NCI-H82 treated with DMSO at 0.1 percent for 48 hours (cell line): ENCODE data around the gene PPP6R3.

Experiments
- DNase-seq: peaks from one replicate; lab custom pipeline; 2025; ENCODE audit not compliant: unreplicated experiment; lab: John Stamatoyannopoulos, UW

Gene PPP6R3, protein sequence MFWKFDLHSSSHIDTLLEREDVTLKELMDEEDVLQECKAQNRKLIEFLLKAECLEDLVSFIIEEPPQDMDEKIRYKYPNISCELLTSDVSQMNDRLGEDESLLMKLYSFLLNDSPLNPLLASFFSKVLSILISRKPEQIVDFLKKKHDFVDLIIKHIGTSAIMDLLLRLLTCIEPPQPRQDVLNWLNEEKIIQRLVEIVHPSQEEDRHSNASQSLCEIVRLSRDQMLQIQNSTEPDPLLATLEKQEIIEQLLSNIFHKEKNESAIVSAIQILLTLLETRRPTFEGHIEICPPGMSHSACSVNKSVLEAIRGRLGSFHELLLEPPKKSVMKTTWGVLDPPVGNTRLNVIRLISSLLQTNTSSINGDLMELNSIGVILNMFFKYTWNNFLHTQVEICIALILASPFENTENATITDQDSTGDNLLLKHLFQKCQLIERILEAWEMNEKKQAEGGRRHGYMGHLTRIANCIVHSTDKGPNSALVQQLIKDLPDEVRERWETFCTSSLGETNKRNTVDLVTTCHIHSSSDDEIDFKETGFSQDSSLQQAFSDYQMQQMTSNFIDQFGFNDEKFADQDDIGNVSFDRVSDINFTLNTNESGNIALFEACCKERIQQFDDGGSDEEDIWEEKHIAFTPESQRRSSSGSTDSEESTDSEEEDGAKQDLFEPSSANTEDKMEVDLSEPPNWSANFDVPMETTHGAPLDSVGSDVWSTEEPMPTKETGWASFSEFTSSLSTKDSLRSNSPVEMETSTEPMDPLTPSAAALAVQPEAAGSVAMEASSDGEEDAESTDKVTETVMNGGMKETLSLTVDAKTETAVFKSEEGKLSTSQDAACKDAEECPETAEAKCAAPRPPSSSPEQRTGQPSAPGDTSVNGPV

DNA sequence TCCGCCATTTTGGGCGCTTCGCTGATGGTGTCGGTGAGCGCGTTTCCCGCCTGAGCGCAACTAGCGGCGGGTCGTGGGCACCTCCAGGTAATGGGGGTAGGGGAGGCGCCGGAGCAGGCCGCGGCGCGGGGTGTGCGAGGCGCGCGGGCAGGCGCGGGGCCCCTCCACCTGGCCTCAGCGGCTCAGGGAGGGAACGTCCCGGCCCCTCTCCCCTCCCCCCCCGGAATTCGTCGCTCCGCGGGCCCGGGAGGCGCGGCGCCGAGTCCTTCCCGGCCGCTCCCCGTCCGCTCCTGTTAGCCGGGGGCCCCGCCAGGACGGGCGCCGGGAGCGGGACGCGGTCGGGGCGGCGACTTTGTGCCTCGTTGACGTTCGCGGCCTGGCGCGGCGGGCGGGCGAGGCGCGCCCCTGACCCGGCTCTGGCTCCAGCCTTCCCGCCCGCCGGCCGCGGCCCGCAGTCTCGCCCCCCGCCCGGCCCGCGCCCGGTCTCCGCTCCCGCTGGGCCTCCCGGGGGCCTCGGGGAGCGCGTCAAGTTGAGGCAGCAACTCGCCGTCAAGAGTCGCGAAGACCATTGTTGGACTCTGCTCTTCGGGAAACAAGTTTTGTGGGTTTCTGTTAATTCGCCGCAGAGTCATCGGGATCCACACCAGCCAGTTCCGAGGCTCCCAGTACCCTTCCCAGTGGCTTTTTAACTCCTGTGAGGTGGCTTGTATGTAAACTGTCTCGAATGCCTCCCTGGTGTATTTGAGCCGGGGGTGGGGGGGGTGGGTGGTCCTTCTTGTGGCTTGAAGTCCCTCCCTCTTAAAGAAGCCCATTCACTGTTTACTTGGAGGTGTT, at the start of gene PPP6R3:
PPP6R3 (plus strand) TSS at position 12 of the 834 bp plus-strand sequence. CDS start 76,913 bp downstream, outside the sequence.
- no peak for DNase-seq

DNA sequence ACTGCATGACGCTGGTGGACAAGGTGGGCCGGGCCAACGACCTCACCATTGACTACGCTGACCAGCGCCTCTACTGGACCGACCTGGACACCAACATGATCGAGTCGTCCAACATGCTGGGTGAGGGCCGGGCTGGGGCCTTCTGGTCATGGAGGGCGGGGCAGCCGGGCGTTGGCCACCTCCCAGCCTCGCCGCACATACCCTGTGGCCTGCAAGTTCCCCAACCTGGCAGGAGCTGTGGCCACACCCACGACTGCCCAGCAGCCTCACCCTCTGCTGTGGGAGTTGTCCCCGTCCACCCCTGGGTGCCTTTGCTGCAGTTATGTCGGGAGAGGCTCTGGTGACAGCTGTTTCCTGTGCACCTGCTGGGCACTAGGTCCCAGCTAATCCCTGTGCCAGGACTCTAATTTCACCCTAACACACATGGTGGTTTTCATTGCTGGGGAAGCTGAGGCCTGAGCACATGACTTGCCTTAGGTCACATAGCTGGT, 49.0 kb upstream of the PPP6R3 start:
- DNase-seq, result no peak

DNA sequence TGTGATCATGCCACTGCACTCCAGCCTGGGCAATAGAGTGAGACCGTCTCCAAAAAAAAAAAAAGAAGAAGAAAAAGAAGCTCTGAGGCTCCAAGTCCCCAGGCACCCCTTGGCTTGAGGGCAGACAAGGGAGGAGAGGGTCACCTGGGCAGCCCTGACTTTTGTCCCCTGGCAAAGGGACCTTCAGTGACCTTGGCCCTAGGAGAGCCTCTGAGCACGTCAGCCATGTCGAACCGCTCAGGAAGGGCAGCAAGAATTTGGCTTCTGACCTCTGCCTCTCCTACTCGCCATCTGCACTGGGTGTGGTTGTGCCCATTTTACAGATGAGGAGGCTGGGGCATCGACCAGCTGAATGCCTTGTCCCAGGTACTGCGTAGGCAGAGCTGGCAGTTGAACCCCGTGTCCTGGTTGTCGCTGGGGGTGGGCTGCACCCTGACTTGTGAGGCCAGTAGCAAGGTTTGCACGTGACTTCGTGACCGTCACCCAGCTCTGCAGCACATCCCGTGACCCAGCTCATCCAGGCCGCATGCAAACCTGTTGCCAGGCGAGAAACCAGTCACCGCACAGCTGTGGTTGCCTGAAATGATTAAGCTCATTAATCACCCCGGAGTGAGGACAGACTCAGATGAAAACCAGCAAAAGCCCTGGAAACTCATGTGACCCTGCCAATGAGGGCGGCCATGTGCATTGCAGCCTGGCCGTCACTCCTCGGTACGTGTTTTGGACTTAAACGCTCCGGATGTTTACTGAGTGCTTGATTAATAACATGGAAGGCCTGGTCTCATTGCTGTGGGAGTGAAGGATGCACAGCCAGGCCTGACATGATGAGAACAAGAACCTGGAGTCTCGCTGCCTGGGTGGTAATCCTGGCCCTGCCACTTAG, 47.7 kb upstream of the PPP6R3 start:
- no peak for DNase-seq

DNA sequence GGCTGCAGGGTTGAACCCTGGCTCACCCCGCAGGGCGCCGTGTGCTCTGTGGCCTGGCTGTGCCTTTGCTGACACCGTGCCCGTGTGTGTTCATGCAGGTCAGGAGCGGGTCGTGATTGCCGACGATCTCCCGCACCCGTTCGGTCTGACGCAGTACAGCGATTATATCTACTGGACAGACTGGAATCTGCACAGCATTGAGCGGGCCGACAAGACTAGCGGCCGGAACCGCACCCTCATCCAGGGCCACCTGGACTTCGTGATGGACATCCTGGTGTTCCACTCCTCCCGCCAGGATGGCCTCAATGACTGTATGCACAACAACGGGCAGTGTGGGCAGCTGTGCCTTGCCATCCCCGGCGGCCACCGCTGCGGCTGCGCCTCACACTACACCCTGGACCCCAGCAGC, 47.0 kb upstream of the PPP6R3 start:
- DNase-seq, result no peak

DNA sequence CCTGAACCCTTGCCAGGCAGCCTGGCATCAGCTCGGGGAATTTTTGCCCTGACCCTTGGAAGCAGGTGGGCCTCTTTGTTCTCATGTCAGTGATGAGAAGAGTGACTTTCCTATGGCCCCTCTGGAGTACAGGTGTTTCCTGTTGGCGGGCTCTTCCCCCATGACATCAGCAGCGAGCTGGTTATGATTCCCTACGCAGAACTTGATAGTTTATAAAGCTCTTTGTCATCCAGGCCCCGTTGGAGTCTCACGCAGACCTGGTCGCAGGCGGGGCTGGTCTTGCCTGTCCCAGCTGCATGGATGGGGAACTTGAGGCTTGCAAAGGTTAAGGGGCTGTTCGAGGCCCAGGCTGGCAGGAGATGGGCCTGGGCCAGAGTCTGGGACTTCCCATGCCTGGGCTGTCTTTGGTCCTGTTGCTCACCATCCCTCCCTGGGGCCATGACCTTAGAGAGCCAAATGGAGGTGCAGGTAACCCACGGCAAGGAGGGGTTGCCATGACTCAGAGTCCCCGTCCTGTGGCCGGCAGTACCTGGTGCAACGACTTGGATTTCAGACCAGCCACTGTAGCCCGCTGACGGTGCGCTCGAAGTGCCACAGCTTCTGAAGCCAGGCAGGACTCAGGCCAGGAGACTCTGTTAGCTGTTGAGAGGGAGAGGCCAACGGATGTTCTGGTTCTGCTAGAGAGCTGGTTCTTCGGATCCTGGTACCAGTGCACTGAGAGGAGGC, 45.9 kb upstream of the PPP6R3 start:
- no peak for DNase-seq

DNA sequence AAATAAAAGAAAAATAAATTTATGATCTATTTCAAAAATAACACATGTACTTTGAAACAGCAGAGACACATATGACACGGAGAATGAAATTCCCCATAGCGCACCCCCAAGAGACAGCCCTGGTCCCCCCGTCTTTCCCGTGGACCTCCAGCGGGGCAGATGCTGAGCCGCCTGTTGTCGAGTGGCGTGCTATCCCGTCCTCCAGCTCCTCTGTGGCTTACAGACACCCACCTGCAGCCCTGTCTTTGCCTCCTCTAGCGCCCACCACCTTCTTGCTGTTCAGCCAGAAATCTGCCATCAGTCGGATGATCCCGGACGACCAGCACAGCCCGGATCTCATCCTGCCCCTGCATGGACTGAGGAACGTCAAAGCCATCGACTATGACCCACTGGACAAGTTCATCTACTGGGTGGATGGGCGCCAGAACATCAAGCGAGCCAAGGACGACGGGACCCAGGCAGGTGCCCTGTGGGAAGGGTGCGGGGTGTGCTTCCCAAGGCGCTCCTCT, 44.4 kb upstream of the PPP6R3 start:
- DNase-seq, result no peak

DNA sequence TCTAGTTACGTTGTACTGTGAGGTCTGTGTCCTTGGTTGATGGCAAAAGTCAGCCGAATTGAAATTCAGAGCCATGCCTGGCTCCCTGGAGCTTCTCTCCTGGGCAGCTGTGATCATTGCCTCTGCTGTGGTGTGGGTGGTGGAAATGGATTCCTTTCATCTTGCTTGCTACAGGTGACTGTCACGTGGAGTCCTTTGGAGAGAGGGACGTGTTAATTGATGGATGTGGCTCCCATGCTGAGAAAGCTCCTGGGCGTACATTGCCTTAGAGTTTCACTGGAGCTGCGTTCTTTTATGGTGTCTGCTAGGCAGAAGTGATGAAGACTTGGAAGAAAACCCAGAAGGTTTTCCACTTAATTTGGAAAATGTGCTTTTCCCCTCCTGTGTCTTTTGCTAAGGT, 41.9 kb upstream of the PPP6R3 start:
- DNase-seq, result no peak

DNA sequence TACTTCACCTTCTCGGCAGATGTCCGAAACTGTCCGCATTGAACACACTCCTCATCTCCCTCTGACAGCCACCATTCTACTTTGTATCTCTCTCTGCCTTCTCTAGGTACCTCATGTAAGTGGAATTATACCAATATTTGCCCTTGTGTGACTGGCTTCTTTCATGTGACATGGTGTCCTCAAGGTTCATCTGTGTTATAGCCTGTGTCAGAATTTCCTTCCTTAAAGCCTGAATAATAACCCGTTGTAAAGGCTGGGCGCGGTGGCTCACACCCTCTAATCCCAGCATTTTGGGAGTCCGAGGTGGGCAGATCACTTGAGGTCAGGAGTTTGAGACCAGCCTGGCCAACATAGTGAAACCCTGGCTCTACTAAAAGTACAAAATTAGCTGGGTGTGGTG, 40.4 kb upstream of the PPP6R3 start:
- no peak for DNase-seq

DNA sequence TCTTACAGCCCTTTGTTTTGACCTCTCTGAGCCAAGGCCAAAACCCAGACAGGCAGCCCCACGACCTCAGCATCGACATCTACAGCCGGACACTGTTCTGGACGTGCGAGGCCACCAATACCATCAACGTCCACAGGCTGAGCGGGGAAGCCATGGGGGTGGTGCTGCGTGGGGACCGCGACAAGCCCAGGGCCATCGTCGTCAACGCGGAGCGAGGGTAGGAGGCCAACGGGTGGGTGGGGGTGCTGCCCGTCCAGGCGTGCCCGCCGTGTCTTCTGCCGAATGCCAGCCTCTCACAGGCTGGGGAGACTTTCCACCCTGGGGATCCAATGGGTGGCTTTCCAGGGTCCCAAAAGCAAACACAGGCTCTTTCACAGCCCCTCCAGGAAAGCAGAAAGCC, 37.1 kb upstream of the PPP6R3 start:
- no peak for DNase-seq

DNA sequence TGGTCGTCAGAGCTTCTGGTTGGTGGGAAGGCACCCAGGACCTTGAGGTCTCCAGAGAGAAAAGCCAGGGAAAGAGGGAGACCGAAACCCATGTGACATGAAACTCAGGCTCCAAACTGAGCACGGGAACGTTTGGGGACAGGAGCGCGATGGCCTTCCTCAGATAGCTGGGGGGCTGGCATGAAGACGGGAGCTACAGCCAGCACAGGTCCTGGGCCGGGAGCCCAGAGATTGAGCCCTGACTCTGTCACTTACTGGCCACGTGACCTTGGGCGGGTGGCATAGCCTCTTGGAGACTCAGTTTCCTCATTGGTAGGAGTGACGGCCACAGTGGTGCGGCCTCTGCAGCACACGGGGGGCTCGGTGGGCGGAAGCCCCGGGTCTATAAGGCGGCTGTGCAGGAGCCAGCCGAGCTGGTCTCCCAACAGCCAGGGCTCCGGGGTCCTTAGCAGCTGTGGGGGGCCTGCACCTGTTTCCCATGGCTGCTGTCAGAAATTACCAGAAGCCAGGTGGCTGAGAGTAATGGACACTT, 36.4 kb upstream of the PPP6R3 start:
- DNase-seq, result no peak

DNA sequence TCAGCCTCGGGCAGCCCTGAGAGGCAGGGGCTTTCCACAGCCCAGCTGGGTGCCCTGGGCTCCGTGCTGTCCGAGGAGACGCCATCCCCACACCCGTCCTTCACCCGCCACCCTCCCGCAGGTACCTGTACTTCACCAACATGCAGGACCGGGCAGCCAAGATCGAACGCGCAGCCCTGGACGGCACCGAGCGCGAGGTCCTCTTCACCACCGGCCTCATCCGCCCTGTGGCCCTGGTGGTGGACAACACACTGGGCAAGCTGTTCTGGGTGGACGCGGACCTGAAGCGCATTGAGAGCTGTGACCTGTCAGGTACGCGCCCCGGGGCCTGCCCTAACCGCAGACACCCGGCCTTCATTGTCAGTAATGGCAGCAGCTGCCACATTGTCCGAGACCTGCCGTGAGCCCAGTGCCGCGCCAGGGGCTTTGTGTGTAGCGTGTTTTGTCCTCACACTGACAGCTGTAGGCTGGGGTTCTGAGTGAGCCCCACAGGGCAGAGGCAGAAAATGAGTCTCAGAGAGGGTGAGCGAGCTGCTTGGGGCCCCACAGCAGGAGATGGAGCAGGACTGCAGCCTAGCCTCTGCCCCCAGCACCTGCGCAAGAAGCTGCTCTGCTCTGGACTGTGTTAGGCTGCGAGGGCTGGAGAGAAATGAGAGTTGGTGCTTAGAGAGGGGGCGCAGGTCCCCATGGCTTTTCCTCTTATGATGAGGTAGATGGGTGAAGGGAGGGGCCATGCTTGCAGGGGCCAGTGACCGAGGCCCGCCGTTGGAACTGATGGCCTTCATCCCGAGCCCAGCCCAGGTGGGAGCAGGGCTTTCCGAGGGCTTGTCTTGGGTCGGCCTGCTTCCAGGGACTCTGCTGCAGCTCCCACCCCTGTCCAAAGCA, 35.3 kb upstream of the PPP6R3 start:
- no peak for DNase-seq

DNA sequence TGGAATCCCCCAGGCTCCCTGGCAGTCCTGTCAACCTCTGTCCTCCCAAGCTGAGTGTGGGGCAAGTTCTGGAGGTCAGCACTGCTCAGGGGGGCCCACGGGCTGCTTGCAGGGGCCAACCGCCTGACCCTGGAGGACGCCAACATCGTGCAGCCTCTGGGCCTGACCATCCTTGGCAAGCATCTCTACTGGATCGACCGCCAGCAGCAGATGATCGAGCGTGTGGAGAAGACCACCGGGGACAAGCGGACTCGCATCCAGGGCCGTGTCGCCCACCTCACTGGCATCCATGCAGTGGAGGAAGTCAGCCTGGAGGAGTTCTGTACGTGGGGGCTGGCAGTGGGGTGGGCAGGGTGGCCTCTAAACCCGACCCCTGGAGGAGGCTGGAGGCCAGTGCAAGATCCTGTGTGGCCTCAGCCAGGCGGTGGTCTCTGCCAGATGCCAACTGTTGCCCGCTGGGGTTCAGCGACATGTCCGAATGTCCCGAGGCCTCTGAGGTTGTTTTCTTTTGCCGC, 34.6 kb upstream of the PPP6R3 start:
- no peak for DNase-seq

DNA sequence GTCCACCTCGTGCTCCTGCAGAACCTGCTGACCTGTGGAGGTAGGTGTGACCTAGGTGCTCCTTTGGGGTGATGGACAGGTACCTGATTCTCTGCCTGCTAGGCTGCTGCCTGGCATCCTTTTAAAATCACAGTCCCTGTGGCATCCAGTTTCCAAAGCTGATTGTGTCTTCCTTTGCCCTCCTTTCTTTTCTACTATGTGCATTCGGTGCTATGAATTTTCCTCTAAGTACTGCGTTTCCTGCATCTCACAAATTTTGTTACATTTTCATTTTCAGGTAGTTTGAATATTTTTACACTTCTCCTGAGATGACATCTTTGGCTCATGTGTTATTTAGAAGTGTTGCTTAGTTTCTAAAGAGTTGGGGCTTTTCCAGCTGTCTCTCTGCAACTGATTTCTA, 30.9 kb upstream of the PPP6R3 start:
- no peak for DNase-seq

DNA sequence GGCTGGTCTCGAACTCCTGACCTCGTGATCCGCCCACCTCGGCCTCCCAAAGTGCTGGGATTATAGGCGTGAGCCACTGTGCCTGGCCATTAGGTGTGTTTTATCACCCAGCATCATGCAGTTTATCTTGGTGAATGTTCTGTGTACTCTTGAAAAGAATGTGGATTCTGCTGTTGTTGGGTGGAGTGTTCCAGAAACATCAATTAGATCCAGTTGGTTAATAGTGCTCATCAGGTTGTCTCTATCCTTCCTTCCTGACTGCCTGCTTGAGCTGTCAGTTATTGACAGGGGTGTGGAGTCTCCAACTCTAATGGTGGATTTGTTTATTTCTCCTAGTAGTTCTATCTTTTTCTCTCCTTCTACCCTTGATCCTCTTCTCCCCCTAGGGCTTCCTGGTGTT, 30.2 kb upstream of the PPP6R3 start:
- no peak for DNase-seq

DNA sequence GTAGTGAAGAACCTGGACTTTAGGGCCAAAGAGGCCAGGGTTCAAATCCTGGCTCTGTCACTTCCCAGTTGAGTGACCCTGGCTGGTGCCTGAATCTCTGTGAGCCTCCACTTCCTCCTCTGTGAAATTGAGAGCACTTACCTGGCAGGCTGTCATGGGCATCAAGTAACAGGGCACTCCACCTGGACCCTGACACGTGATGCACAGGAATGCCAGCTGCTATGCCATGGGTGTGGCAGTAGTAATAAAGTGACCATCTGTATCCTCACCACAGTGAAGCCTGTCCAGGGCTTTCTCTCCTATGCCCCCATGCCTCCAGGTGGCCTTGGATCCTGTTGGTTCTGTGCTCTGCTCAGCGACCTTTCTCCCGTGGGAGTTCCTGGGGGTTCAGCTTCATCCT, 29.8 kb upstream of the PPP6R3 start:
- DNase-seq, result no peak

DNA sequence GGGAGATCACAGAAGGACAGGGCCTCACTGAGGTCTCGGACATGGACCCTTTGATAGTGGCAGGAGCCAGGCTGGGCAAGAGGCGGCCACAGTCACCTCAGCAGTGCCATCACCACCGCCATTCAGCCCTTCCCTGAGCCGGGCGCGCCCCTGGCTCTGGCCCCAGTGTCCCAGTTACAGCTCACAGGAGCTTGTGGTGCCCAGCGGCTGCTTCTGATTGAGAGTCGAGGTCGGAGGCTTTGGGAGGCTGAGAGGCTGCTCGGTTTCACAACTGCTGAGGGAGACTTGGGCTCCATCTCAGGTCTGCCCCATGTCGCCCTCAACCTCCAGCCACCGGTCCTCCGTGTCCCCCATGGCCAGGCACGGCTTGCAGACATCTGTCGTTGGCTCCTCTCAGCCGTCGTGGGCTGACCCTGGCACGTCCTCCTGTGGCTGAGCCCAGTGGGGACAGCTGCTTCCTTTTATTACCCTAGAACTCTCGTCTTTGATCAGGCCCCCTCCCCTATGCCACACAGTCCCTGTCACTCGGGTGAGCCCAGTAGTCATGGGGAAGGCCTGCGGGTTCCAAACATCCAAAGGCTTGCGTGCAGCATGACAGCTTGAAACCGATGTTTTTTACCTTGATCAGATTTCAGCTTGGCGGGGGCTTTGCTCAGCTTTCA, 28.4 kb upstream of the PPP6R3 start:
- DNase-seq, result no peak

DNA sequence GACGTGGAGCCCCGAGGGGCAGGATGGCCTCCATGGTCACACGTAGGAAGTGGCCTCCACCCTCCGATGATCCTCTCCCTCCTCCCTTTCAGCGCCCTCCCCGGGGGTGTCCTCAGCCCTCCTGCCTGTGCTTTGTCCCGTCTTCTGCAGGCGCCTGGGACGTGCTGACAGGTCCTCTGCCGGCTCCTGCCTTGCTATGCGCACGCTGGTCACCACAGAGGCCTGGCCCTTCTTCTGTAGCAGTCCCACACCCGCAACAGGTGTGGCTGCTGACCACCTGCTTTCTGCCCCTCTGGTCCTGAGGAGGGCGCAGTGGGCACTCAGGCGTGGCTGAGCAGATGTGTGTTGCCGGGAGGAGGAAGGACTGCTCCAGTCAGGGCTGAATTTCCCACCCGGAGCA, 27.7 kb upstream of the PPP6R3 start:
- no peak for DNase-seq
